ENCODE measurements around the gene ANKRD13D.

ANKRD13D gene

GRCh38 chr11:67279589-67280340 lies 9.3 kb upstream of the ANKRD13D start:
- no peak overlapping the region for H3K4me3 ChIP-seq (ENCODE audit: low read depth, low read length)
- no peak for DNase-seq
- H3K27ac ChIP-seq: no peak overlapping the region
- H3K27me3 ChIP-seq (replicated peaks): no peaks in the 10 kb centered on the region
- in situ Hi-C loops (cut with HindIII; ENCODE audit: low pct_ligation_motif_present, low sequenced_read_pairs): no loop called here
- TF ChIP-seq CTCF (IDR thresholded peaks at IDR 0.05; ENCODE audit: low read depth, low read length, missing control alignments): no peak
- H3K36me3 ChIP-seq (replicated peaks): peaks cover 54% of the 10 kb centered on the region

GRCh38 chr11:67280341-67280787 lies 8.7 kb upstream of the ANKRD13D start:
- no peak for DNase-seq
- no peak for TF ChIP-seq CTCF (IDR thresholded peaks at IDR 0.05; ENCODE audit: low read depth, low read length, missing control alignments)
- H3K4me3 ChIP-seq (ENCODE audit: low read depth, low read length): no peak overlapping the region
- H3K36me3 ChIP-seq (replicated peaks): peaks cover 59% of the 10 kb centered on the region
- in situ Hi-C loops (cut with HindIII; ENCODE audit: low pct_ligation_motif_present, low sequenced_read_pairs): no loop called here
- H3K27me3 ChIP-seq (replicated peaks): no peaks in the 10 kb centered on the region
- no peak overlapping the region for H3K27ac ChIP-seq

GRCh38 chr11:67280788-67281551 lies 8.1 kb upstream of the ANKRD13D start:
- no peak for DNase-seq
- no peak overlapping the region for H3K27ac ChIP-seq
- in situ Hi-C loops (cut with HindIII; ENCODE audit: low pct_ligation_motif_present, low sequenced_read_pairs): no loop called here
- H3K4me3 ChIP-seq (ENCODE audit: low read depth, low read length): no peak overlapping the region
- H3K27me3 ChIP-seq (replicated peaks): no peaks in the 10 kb centered on the region
- no peak for TF ChIP-seq CTCF (IDR thresholded peaks at IDR 0.05; ENCODE audit: low read depth, low read length, missing control alignments)
- H3K36me3 ChIP-seq (replicated peaks): peaks cover 64% of the 10 kb centered on the region

GRCh38 chr11:67281552-67282150 lies 7.5 kb upstream of the ANKRD13D start:
- no peaks in the 10 kb centered on the region for H3K27me3 ChIP-seq (replicated peaks)
- no peak overlapping the region for H3K4me3 ChIP-seq (ENCODE audit: low read depth, low read length)
- DNase-seq: no peak
- no peak for TF ChIP-seq CTCF (IDR thresholded peaks at IDR 0.05; ENCODE audit: low read depth, low read length, missing control alignments)
- H3K36me3 ChIP-seq (replicated peaks): peaks cover 67% of the 10 kb centered on the region
- H3K27ac ChIP-seq: no peak overlapping the region
- in situ Hi-C loops (cut with HindIII; ENCODE audit: low pct_ligation_motif_present, low sequenced_read_pairs): no loop called here

GRCh38 chr11:67282155-67282875 lies 6.8 kb upstream of the ANKRD13D start:
- TF ChIP-seq CTCF (IDR thresholded peaks at IDR 0.05; ENCODE audit: low read depth, low read length, missing control alignments): no peak
- in situ Hi-C loops (cut with HindIII; ENCODE audit: low pct_ligation_motif_present, low sequenced_read_pairs): no loop called here
- DNase-seq: no peak
- no peak overlapping the region for H3K27ac ChIP-seq
- H3K4me3 ChIP-seq (ENCODE audit: low read depth, low read length): no peak overlapping the region
- peaks cover 67% of the 10 kb centered on the region for H3K36me3 ChIP-seq (replicated peaks)
- H3K27me3 ChIP-seq (replicated peaks): no peaks in the 10 kb centered on the region

Data from brain microvascular endothelial cell (primary cell).